OCI-LY3 (cell line): ENCODE measurements around the gene PANK4.

Experiments used
- EZH2phosphoT487 ChIP-seq: fragments of 200-600 bp; shearing (Covaris generic); IDR thresholded peaks from 2 replicates; pipeline ENCODE4 v1.6.1; 2018; ENCODE audit warnings: antibody characterized with exemption, mixed run types, low read depth
- TF ChIP-seq, protein P1 (sequence below): fragments of 200-600, 300-600 bp; sonication (generic); IDR thresholded peaks from 2 replicates; pipeline ENCODE4 v1.5.1; 2014; ENCODE audit warnings: antibody characterized with exemption, low read length, low read depth

DNA sequence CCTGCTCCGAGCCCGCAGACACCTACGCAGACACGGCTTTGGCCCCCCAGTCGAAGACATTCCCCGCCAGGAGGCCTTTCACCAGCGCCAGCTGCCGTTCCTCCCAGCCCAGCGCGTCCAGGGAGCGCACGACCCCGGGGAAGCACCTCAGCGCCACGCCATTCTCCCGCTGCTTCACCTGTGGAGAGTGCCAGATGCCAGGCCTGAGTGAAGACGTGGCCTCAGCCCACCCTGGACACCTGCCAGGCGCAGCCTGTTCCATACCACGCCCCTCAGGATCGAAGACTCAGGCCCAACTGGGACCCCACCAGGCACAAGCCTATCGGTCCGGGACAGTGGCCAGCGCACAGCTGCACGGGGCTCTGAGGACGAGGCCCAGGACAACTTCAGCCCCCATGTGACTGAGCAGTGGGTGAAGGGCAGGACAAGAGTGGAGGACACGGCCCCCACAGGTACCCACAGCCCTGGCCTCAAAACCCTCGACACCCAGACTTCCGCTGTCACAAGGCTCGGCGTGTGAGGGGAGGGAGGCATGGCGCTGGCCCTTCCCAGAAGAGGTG lies 13.5 kb downstream of the PANK4 start:
- TF ChIP-seq, protein P1, sequence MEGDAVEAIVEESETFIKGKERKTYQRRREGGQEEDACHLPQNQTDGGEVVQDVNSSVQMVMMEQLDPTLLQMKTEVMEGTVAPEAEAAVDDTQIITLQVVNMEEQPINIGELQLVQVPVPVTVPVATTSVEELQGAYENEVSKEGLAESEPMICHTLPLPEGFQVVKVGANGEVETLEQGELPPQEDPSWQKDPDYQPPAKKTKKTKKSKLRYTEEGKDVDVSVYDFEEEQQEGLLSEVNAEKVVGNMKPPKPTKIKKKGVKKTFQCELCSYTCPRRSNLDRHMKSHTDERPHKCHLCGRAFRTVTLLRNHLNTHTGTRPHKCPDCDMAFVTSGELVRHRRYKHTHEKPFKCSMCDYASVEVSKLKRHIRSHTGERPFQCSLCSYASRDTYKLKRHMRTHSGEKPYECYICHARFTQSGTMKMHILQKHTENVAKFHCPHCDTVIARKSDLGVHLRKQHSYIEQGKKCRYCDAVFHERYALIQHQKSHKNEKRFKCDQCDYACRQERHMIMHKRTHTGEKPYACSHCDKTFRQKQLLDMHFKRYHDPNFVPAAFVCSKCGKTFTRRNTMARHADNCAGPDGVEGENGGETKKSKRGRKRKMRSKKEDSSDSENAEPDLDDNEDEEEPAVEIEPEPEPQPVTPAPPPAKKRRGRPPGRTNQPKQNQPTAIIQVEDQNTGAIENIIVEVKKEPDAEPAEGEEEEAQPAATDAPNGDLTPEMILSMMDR: no peak
- no peak for TF ChIP-seq EZH2phosphoT487
